Epithelial cell of esophagus (primary cell): Measurements from ENCODE around the gene PBRM1.
A peak's percentile ranks its signal among the peaks of the same experiment; 100 is the strongest.

Experiments
- DNase-seq: peaks from one replicate; pipeline ENCODE4 v3.0.0; 2010; ENCODE audit warnings: low read depth
- H3K4me3 ChIP-seq: 2 replicates; pipeline ENCODE4 v1.5.1; 2011; ENCODE audit warnings: mild to moderate bottlenecking, low read length, control low read depth
- CTCF ChIP-seq: IDR thresholded peaks from 2 replicates; pipeline ENCODE4 v1.5.1; 2011; ENCODE audit warnings: low read depth, mild to moderate bottlenecking, low read length, control low read depth, inconsistent platforms; ENCODE audit not compliant: insufficient read depth; ENCODE audit errors: missing control alignments

The PBRM1 gene

GRCh38 chr3:52547143-52547542, 138.6 kb downstream of the PBRM1 start:
- no peak for TF ChIP-seq CTCF
- H3K4me3 ChIP-seq: no peak overlapping the region
- no peak for DNase-seq

- DNase-seq: no peak
Measured at GRCh38 chr3:52546111-52546901, 139.4 kb downstream of the PBRM1 start.

GRCh38 chr3:52544937-52545336, 140.8 kb downstream of the PBRM1 start:
- no peak for TF ChIP-seq CTCF
- no peak for DNase-seq
- H3K4me3 ChIP-seq: no peak overlapping the region

More at GRCh38 chr3:52546111-52546901, 139.4 kb downstream of the PBRM1 start:
- no peak for TF ChIP-seq CTCF
- no peak overlapping the region for H3K4me3 ChIP-seq

GRCh38 chr3:52541050-52541449, 144.7 kb downstream of the PBRM1 start:
- H3K4me3 ChIP-seq: no peak overlapping the region
- TF ChIP-seq CTCF: no peak
- no peak for DNase-seq

- no peak overlapping the region for H3K4me3 ChIP-seq
- no peak for DNase-seq
- TF ChIP-seq CTCF: no peak
Measured at GRCh38 chr3:52539010-52539653, 146.6 kb downstream of the PBRM1 start.

- DNase-seq: no peak
- no peak for TF ChIP-seq CTCF
- H3K4me3 ChIP-seq: peak overlapping the region; percentile 88
Measured at GRCh38 chr3:52537726-52538421, 147.8 kb downstream of the PBRM1 start.
